Epithelial cell of proximal tubule (primary cell): ENCODE measurements around the gene ATP13A2. TPM values are rescaled to one million over a fixed set of nuclear protein-coding genes. Genes with fewer than 3 reads are reported as not detected.

Experiments used
- DNase-seq: peaks from one replicate; pipeline ENCODE4 v3.0.0-alpha.2; 2011; ENCODE audit warnings: low read depth
- H3K4me3 ChIP-seq: 2 replicates; pipeline ENCODE4 v1.5.1; 2011; ENCODE audit warnings: low read depth, mild to moderate bottlenecking, low read length
- total RNA-seq: library from RNA; depleted of rRNA; stranded (reverse); fragments of >200 nt; gene quantifications from 2 replicates; pipeline ENCODE4 v1.2.3, GENCODE V29; 2015
- TF ChIP-seq, protein P1 (sequence below): conservative IDR thresholded peaks from 2 replicates; pipeline ENCODE4 v1.5.1; 2012; ENCODE audit warnings: low read depth, mild to moderate bottlenecking, low read length

Gene ATP13A2
- total RNA-seq, 1 donor from 2014 or later, result 87.8 TPM

DNA sequence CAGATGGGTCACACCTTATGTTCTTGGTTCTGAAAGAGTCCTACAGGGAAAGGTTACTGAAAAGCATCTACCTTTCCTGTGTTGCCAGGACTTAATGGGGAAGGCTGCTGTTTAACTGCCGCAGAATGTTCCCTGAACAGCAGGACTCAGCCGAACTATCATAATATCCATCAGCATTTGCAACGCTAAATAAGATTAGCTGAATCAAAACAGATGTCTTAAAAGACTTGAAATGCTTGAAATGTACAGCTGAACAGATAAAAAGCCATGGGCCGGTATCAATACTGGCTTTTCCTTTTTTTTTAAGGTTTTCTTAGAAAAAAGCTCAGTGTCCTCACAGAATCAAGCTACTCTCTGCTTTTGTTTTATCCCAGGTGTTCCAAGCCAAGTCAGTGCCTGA, 19.7 kb upstream of the ATP13A2 start:
- no peak overlapping the region for H3K4me3 ChIP-seq
- TF ChIP-seq, protein P1, sequence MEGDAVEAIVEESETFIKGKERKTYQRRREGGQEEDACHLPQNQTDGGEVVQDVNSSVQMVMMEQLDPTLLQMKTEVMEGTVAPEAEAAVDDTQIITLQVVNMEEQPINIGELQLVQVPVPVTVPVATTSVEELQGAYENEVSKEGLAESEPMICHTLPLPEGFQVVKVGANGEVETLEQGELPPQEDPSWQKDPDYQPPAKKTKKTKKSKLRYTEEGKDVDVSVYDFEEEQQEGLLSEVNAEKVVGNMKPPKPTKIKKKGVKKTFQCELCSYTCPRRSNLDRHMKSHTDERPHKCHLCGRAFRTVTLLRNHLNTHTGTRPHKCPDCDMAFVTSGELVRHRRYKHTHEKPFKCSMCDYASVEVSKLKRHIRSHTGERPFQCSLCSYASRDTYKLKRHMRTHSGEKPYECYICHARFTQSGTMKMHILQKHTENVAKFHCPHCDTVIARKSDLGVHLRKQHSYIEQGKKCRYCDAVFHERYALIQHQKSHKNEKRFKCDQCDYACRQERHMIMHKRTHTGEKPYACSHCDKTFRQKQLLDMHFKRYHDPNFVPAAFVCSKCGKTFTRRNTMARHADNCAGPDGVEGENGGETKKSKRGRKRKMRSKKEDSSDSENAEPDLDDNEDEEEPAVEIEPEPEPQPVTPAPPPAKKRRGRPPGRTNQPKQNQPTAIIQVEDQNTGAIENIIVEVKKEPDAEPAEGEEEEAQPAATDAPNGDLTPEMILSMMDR, result no peak
- DNase-seq, result no peak

DNA sequence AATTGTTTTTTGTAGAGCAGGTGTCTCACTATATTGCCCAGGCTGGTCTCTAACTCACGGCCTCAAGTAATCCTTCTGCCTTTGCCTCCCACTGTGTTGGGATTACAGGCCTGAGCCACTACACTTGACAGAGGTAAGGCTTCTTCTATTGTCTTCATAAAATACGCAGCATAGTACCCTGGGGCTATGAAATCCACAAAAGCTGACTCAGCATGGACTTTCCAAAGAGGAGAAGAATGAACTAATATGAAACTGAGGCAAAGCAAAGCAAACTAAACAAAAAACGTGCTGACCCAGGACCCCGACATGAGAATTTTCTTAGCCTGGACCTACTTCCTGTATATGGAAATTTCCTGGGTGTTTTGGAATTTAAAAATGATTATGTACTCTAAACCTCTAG, 18.5 kb upstream of the ATP13A2 start:
- TF ChIP-seq, protein P1, result no peak
- no peak overlapping the region for H3K4me3 ChIP-seq
- no peak for DNase-seq

DNA sequence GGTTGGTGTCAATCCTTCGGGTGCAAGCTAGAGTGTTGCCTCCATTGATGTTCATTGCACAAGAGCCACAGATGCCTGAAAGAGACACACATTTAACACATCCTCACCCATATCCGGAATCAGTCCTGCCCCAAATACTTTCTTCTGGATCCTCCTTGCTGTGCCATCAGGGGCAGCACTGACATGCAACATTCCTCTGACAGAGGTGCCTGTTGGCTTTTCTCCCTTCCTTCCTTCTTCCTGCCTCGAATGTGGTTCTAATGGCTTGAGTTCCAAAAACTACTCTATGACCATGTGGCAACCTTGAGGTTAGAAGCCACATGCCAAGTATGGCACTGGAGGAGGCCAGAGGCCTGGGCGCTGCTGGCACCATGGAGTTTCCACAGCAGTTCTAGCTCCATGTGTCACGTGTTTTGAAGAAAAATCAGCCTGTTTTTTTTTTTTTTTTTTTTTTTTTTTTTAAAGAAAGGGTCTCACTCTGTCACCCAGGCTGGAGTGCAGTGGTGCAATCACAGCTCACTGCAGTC, 17.0 kb upstream of the ATP13A2 start:
- DNase-seq, result no peak
- H3K4me3 ChIP-seq, result no peak overlapping the region
- TF ChIP-seq, protein P1, result no peak

DNA sequence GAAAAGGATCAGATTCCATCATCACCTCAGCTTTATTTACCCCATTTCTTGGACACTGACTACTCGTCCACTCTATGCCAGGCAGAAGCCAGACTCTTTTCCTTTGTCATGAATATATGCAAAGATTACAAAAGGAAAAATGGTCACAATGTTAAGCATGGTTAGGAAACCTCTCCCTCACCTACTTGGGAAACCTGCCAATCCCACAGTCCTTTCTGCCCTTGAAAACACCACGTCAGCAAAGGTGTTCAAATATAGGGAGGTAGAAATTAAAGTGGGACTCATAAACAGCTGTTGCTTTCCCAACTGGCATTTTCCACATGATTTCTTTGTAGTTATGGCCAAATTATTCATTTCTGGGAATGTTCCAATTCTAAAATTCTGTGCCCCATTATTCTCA, 16.2 kb upstream of the ATP13A2 start:
- TF ChIP-seq, protein P1, result no peak
- H3K4me3 ChIP-seq, result no peak overlapping the region
- DNase-seq, result no peak

DNA sequence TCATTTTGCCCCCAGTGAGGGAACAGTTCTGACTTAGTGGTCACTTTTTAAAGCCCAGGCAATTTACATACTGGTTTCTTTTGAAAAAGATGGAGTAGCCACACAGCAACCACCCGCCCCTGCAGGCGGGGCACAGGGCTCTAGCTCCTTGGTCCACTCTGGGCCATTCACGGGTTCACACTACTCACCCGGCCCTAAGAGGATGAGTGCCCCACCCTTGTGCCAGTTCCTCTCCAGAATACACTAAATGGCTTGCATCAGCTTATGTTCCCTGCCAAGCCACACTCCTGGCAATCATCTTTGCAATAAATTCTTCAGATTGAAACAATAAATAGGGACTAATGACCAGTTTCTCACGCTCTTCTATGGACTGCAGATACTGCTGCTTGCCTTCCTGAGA, 15.7 kb upstream of the ATP13A2 start:
- H3K4me3 ChIP-seq, result no peak overlapping the region
- DNase-seq, result no peak
- TF ChIP-seq, protein P1, result no peak

DNA sequence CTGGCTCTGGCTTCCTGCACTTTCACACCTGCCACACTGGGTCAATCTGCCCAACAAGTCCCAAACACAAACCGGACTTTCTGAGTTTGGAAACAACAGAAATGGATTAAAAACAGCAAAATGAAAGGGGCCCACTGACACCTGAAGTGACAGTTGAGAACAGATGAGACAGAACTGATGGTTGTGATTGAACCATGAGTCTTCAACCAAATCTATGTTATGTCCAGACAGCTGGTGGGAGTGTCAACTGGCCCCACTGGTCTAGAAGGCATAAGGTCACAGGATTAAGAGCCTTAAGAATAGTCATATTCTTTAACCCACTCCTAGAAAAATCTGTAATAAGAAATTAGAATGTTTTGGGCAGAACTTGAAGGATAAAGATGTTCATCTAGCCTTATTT, 13.0 kb upstream of the ATP13A2 start:
- TF ChIP-seq, protein P1, result no peak
- no peak overlapping the region for H3K4me3 ChIP-seq
- no peak for DNase-seq

DNA sequence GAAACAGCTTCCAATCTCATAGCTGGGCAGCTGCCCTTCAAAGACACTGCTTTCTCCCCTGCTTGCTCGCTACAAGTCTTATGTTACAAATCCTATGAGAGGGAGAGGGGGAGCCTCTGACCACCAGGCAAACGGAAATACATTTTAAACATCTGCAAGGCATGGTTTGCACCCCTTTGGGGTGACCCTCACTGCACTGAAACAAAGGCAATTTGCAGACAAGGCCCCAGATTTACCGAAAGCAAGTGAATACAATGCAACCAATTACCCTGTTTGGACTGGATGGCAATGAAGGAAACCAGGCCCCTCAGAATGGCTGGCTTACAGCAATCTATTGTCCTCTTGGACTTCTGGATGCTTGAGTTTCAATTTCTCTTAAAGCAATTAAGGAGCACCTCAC, 11.8 kb upstream of the ATP13A2 start:
- TF ChIP-seq, protein P1, result no peak
- no peak for DNase-seq

More for the DNA sequence above, 11.8 kb upstream of the ATP13A2 start:
- no peak overlapping the region for H3K4me3 ChIP-seq
